GM11168 (cell line): ENCODE data around the gene EWSR1.
"Not testable (repeated sequence)": the region's sequence is repeated elsewhere in the genome, so short reads cannot be mapped to it uniquely, and the experiment has no call there.

Source experiments
- in situ Hi-C: fragments of 300-500 bp; cut with MboI; formaldehyde crosslinking; loops from one replicate; pipeline ENCODE4 v1.12.0; 2022; ENCODE audit warnings: low sequenced_read_pairs; ENCODE audit not compliant: unreplicated experiment

The EWSR1 gene

DNA sequence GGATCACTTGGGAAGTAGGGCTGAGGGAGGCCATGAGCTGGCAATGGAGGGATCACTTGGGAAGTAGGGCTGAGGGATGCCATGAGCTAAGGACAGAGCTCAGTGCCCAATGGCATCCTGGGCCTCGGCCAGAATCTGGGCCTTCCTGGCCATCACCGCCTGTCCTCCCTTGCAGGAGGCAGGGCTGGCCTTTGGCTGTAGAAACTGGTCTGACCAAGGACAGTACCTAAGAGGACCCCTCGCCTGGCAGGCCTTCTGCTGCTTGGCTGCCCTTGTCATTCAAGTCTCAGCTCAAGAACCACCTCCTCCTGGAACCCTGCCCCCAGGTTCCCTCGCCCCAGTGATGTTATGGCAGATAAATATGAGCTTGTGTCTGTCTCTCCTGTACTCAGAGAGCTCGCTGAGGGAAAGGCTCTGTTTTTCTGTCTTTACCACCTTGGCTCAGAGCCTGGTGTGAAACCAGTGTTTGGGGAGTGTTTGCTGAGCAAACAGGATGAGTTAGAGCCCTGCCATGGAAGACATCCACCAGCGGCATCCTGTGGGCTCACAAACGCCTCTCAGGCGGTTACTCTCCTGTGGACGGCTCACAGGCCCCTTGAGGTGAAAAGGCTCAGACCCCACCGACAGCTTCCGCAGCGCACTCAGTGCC lies 66.8 kb downstream of the EWSR1 start:
- in situ Hi-C loops, result no loop called here

DNA sequence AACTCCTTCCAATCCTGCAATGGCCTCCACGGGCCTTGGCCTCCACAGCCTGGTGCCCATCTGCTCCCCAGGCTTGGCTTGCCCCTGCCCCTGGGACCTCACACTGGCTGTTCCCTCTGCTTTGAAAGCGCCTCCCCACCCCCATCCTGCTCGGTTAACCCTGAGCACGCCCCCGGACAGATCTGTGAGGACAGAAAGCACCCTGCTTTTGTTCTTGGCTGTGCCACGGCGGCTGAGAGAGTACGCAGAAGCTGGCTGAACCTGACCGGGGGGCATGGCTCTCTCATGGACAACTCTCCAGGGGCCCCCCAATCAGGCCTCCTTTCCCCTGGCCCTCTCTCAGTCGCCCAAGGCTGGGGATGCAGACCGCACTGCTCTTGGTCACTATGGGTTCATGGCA lies 67.6 kb downstream of the EWSR1 start:
- in situ Hi-C loops, result no loop called here

DNA sequence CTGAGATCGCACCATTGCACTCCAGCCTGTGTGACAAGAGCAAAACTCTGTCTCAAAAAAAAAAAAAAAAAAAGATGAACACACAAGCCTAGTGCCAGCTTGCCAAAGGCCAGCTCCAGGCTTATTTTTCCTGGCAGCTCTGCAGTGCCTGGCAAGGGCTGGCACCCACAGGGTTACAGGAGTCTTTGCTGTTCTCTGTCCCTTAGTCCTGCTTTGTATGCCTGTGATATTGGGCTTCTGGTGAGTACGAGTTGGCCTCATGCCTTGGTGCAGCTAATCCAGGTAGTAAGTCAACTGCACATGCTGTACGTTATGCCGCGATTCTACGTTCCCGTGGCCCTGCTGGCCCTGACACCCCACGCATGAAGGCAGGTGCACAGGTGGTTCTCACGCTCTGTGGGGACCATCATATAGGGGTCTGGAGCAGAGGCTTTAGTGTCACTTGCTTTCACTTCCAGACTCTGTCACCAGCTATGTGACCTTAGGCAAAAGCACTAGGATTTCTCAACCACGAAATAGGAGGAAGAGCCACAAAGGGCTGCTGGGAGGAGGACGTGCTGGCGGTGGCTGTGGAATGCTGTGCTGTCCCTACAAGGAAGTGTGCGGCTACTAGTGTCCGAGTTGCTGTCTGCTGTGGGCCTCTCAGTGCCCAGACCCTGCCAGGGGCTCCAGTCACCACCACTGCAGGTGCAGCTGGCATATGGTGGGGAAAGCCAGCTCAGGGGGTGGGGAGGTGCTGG lies 68.9 kb downstream of the EWSR1 start:
- in situ Hi-C loops, result no loop called here

DNA sequence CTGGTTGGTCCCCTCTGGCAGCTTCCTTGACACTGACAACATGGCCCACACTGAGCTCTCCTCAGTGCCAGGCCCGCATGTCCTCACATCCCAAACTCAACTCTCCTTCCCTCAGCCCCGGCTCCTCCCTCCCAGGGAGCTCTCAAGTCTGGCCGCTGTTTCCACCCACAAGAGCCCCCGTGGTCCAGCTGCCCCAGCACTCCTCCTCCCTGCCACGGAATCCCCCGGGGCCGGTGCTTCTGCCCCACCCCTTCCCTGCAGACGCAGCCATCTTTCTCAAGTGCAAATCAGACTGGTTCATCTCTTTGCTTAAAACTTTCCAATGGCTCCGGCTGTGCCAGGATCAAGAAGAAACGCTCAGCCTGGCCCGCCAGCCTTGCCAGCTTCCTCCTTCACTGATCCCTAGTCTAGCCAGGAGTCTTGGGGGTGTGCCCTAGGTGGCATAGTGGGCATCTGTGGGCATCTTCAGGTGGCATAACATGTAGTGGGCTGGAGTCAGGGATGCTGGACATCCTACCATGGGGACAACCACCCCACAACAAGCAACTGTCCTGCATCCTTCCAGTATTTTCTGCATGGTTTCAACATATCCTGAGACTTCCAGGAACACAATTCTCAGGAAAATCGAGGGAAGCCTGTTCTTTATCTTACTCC lies 69.7 kb downstream of the EWSR1 start:
- in situ Hi-C loops, result no loop called here

DNA sequence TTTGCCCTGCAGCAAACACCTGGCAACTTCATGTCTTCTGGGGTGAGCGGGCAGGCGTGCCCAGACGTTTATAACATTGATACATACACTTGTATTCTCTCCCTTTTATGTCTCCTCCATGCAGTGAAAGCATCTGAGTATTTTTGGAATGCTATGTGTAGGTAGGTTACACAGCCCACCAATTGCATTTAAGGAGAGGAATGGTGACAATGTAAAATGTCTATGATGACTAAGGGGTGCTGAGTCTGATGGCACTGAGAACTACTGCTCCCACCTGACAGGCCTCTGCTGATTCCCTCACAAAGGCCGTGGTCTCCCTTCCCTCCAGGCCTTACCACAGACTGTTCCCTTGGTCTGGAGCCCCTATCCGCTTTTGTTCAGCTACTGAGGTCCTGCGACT lies 70.3 kb downstream of the EWSR1 start:
- in situ Hi-C loops, result no loop called here

DNA sequence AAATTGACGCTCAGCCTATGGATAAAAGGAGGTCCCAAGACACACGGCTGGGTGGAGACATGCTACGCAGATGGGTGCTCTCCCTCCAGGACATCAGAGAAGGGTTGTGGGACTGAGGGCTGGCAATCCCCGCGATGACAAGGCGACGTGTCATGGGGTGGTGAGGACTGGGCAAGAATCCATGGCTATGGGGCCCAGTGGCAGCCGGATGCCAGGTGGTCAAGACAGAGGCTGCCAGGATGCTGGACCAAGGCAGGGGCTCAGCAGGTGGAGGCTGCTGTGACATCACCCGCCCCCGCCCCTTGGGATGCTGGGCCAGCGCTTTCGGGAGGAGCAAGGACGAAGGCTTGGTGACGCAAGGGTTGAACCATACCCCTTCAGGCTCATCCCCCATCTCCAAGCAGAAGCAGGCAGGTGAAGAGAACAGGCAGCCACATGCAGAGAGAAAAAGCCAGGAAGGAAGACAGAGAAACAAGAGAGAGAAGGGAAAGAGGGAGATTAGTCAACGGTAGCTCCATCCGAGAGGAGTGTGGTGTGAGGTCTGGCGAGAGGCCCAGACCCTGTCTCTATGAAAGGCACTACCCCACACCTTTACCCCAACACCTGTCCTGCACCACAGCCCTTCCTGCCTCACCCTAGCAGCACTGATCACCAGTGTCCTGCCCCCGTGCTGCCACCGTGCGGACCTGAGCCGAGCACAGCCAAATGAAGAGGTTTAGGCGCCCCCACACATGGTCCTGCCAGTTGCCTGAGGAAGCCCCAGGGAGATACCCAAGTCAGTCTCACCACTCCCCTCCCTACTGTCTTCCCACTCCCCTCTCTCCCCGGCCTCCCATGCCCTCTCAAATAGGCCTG lies 71.5 kb downstream of the EWSR1 start:
- in situ Hi-C loops, result no loop called here

DNA sequence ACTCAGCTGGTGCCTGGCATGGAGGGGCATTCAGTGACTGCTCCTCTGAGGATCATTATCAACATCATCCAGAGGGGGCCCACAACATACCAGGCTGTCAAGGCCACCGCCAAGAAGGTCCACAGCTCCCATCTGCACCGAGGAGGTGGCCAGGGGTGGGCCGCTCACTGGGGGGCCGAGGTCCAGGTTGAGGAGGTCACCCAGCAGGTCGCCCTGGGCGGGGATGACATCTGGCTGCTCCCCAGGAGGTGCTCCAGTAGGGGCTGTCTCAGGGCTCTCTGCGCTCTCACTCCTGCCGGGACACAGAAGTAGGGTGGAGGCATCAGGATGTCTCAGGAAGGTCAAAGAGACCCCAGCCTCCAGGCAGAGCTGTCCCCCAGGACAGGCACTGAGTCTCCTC lies 72.5 kb downstream of the EWSR1 start:
- in situ Hi-C loops, result no loop called here

DNA sequence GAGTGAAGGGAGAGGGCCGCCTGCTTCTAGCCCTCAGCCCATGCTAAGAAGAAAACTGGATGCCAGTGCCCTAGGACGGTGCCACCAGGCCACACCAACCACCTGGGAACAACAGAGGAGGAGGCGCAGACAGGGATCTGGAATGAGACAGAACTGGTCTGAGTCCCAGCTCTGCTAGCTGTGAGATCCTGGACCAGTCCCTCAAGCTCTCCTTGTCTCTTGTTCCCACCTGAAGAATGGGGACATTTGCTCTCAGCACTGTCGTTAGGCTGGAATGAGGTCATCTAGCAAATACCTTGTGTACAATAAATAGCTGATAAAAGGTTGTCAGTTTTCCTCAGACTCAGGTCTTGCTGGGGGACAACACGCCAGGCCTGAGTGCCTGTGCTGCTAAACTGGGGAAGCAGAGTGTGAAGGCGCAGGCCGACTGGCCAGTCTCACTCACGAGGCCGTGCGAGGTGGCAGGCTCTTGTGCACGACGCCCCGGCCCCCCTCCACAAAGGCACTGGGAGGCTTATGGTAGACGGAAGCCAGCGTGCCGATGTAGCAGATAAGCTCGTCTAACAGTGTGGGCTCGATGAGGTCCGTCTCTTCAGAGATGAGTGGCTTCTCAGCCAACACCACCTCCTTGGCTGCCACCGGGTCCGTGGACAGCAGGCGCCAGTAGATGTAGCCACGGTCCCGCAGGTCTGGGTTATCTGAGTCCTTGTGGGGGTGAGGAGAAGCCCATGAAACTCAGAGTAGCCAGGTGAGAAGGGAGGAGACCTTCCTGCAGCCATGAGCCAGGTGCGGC lies 73.2 kb downstream of the EWSR1 start:
- in situ Hi-C loops, result no loop called here

DNA sequence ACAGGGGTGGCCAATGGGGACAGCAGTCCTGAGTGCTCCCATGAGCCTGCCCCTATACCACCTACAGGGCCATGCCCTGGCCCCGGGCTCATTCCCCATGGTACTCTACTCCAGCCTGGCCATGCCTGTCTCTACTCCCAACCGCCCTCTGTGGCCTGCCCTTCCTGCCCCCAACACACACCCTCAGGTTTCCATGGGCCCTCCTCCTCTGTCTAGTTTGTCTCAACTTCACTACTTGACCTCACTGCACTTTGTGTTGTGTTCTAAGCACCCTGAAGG lies 73.7 kb downstream of the EWSR1 start:
- in situ Hi-C loops, result no loop called here

DNA sequence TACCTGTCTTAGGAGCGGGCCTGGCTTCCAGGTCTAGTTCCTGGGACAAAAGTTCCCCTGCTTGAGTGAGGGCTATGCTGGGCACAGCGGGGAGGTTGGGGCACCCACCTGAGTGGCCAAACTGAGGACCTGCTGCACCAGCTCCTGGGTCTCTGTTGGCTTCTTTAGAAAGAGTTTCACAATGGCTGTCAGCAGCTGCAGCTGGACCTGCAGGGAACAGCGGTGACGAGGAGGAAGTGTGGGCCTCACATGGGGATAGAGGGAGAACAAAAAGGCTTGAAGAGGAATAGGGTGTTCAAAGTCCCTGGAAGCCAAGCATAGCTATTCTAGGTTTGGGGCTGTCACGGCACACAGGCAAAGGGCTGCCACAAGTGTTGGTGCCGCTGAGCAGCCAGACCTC lies 74.1 kb downstream of the EWSR1 start:
- in situ Hi-C loops, result no loop called here

DNA sequence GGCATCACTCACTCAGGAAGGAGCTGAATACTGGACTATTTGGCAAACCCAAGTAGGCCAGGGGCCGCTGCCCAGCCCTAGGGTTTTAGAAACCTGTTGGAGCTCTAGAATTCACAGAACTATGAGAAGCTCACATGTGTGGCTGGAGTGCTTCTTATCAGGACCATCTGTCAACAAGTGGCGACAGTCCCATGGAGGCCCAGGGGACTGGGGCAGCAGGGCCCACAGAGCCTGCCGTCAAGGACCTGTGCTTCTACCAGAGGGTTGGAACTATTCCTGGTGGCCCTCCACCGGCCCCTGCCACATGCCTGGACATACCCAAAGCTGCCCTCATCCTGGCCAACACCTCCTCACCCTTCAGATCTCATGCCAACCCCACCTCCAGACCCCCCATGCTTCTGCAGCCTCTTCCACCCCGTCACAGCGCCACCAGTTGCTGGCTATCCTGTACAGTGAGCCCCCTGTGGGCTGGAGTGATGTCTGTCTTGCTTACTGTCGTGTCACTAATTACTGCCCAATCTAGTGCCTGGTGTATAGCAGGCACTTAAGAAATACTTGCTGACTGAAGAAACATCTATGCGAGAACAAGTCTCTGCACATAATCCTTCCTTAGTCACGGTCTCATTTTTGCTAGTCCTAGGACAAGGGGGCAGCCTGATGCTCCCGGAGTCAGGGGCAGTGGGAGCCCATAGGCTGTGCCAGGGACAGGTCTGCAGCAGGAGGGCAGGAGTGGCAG lies 74.7 kb downstream of the EWSR1 start:
- in situ Hi-C loops, result no loop called here

DNA sequence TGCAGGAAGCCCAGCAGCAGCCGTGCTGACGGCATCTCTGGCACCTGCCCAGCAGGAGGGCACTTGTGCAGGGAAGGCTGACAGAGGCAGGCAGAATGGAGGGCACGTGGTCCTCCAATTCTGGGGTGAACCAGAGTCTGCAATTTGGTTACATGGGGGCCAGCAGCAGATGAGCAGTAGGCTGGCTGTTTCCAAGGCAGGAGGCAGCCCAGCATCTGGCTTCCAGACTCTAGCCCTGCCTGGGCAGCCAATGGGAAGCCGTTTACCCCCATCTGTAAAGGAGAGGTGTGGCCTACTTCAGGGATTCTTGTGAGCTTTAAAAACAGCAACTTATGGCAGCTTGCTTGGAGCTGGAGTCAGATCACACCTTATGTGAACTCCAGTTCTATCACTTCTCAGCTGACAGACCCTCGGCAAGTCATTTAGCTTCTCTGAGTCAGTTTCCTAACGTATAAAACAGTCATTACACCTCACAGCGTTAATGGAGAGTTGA lies 75.3 kb downstream of the EWSR1 start:
- in situ Hi-C loops, result no loop called here

DNA sequence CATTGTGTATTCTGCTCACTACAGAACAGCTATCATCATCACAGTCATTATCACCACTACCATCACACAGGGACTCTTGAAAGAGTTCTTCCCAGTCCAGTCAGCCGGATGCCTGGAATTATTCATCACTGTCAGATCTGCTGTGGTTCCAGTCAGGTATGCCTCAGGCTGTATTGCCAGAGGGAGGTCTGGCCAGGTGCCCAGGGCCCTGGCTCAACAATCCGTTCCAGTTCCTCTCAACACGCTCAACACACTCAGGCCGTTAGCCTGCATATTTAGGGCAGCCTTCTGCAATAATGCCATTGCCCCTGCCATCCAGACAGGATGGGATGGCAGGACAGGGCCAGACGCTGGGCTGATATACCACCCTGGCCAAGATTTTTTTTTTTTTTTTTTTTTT lies 76.1 kb downstream of the EWSR1 start:
- in situ Hi-C loops, result no loop called here

DNA sequence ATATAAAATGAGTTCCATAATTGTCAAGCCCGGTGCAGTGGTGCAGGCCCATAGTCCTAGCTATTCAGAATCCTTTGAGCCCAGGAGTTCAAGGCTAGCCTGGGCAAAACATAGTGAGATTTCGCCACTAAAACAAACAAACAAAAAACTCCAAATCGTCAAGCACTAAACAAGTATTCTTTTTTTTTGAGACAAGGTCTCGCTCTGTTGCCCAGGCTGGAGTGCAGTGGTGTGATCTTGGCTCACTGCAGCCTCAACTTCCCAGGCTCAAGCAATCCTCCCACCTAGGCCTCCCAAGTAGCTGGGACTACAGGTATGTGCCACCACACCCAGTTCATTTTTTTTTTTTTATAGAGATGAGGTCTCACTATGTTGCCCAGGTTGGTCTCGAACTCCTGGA lies 76.8 kb downstream of the EWSR1 start:
- in situ Hi-C loops, result not testable (repeated sequence)

DNA sequence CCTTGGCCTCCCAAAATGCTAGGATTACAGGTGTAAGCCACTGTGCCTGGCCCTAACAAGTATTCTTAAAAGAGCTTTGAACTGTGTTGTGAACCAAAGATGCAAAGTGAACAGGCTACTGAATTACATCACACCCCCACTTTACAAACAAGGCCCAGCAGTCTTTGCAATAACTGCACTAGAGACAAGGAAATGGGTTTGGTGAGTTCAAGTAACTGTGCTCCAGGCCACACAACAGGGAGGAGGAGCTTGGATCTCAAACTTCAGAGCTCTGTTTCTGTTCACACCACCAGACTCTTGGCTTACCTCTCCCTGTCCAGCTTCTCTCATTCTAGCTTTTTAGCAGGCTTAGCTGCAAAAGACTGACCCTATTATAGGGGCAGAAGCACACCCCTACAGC lies 77.9 kb downstream of the EWSR1 start:
- in situ Hi-C loops, result no loop called here

DNA sequence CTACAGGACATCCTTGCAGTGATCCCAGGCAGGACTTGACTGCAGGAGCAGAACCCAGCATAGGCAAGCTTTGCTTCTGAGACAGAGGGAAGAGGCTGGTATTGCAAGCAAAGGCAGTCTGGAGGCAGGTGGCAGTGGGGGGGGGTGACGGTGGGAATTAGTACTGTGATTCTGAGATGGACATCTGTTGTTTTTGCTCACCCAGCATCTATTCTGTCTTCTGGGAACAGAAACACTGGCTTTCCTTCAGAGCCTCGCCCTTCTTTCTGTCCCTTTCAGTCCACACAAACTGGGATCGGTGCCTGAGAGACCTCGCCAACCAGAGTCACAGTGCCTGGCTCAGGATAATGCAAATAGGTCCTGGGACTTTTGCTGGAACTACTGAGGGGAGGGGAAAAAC lies 78.6 kb downstream of the EWSR1 start:
- in situ Hi-C loops, result no loop called here

DNA sequence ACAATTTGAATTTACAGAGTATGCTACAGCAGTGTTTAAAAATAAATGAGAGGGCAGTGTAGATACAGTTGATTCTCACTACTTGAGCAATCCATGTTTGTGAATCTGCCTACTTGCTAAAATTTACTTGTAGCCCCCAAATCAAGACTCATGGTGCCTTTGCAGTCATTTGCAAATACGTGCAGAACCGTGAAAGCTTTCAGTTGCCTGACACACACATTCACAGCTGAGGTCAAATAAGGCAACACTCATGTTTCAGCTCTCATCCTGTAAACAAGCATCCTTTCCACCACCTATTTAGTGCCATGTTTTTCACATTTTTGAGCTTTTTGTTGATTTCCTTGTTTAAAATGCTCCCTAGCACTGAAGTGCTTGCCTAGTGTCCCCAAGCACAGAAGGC lies 80.0 kb downstream of the EWSR1 start:
- in situ Hi-C loops, result no loop called here

DNA sequence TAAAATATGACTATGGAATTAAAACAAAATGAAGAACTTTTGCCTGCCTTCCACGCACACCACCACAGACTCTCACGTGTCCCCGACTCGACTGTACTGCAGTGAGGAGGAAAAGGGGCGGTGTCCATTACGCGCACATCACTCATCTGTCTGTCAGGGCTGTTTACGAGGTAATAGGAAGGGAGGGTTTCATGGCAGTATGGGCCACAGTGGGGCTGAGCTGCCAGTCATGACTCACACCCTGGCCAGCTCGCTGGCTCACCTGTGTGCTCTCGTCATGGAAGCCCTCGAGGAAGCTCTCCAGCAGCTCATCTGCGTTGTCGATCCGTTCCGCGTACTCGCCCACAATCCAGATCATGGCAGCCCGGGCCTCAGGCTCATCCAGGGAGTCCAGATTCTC lies 80.9 kb downstream of the EWSR1 start:
- in situ Hi-C loops, result no loop called here
